A673 (cell line): ENCODE measurements around the gene HOXA1.

Experiments
- EZH2 ChIP-seq: fragments of 200-600 bp; sonication (generic); IDR thresholded peaks from 2 replicates; pipeline ENCODE4 v1.6.1; 2017; ENCODE audit warnings: borderline replicate concordance, low read depth, mild to moderate bottlenecking, mixed read lengths, antibody characterized with exemption, low read length; ENCODE audit not compliant: poor library complexity, severe bottlenecking
- TF ChIP-seq, protein P1 (sequence below): fragments of 300-800, 200-600 bp; sonication (generic); conservative IDR thresholded peaks from 2 replicates; pipeline ENCODE4 v1.5.1; 2017; ENCODE audit warnings: low read depth, mild to moderate bottlenecking, antibody characterized with exemption, low read length, moderate library complexity, mixed read lengths

DNA sequence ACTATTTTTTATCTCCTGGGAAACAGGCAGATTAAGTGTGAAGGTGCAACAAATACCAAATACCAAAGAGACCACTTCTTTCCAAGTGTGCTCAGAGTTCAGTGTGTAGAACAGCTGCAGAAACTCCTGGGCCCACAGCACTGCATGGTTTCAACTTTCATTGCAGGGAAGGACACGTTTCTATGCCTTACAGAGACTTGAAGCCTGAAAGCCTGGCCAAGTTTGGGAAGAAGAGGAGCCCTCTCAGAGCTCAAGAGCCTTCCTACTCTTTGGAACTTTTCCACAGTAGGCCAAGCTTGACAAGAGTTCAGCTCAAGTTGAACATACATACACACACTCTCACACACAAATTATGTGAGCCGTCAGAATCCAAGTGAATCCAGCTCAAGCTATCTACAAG lies 32.2 kb upstream of the HOXA1 start:
- TF ChIP-seq, protein P1, sequence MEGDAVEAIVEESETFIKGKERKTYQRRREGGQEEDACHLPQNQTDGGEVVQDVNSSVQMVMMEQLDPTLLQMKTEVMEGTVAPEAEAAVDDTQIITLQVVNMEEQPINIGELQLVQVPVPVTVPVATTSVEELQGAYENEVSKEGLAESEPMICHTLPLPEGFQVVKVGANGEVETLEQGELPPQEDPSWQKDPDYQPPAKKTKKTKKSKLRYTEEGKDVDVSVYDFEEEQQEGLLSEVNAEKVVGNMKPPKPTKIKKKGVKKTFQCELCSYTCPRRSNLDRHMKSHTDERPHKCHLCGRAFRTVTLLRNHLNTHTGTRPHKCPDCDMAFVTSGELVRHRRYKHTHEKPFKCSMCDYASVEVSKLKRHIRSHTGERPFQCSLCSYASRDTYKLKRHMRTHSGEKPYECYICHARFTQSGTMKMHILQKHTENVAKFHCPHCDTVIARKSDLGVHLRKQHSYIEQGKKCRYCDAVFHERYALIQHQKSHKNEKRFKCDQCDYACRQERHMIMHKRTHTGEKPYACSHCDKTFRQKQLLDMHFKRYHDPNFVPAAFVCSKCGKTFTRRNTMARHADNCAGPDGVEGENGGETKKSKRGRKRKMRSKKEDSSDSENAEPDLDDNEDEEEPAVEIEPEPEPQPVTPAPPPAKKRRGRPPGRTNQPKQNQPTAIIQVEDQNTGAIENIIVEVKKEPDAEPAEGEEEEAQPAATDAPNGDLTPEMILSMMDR, result no peak
- TF ChIP-seq EZH2, result no peak
